ENCODE measurements around the gene UFL1.
A peak's percentile ranks its signal among the peaks of the same experiment; 100 is the strongest.
"Not testable (repeated sequence)": the region's sequence is repeated elsewhere in the genome, so short reads cannot be mapped to it uniquely, and the experiment has no call there.

Gene UFL1

GRCh38 chr6:96532399-96532798 is 10.8 kb downstream of the UFL1 start:
- DNase-seq (ENCODE audit: low read depth, low spot score): no peak
- TF ChIP-seq CTCF (IDR thresholded peaks at IDR 0.05; ENCODE audit: insufficient read depth, low read length, missing control alignments): no peak
- POLR2A ChIA-PET: no interaction called here
- H3K4me3 ChIP-seq (ENCODE audit: low read depth, low read length): no peak overlapping the region
- CTCF ChIA-PET: no interaction called here

GRCh38 chr6:96537726-96538125 is 16.1 kb downstream of the UFL1 start:
- ChIA-PET CTCF (no interaction called here), POLR2A (no interaction called here)
- DNase-seq (ENCODE audit: low read depth, low spot score): no peak
- H3K4me3 ChIP-seq (ENCODE audit: low read depth, low read length): no peak overlapping the region
- no peak for TF ChIP-seq CTCF (IDR thresholded peaks at IDR 0.05; ENCODE audit: insufficient read depth, low read length, missing control alignments)

GRCh38 chr6:96542702-96543101 is 21.1 kb downstream of the UFL1 start:
- DNase-seq (ENCODE audit: low read depth, low spot score): no peak
- H3K4me3 ChIP-seq (ENCODE audit: low read depth, low read length): no peak overlapping the region
- TF ChIP-seq CTCF (IDR thresholded peaks at IDR 0.05; ENCODE audit: insufficient read depth, low read length, missing control alignments): peak; percentile 12
- ChIA-PET POLR2A (no interaction called here), CTCF (no interaction called here)

GRCh38 chr6:96545882-96546281 is 24.3 kb downstream of the UFL1 start:
- H3K4me3 ChIP-seq (ENCODE audit: low read depth, low read length): no peak overlapping the region
- no peak for DNase-seq (ENCODE audit: low read depth, low spot score)
- ChIA-PET CTCF (interaction anchor here (1.4 kb wide), 1 partner anchor 513 kb away, joined by 4 read pairs; no protein-coding TSS in a partner anchor), POLR2A (no interaction called here)
- no peak for TF ChIP-seq CTCF (IDR thresholded peaks at IDR 0.05; ENCODE audit: insufficient read depth, low read length, missing control alignments)

GRCh38 chr6:96547654-96548053 is 26.0 kb downstream of the UFL1 start:
- no peak for DNase-seq (ENCODE audit: low read depth, low spot score)
- POLR2A ChIA-PET: no interaction called here
- TF ChIP-seq CTCF (IDR thresholded peaks at IDR 0.05; ENCODE audit: insufficient read depth, low read length, missing control alignments): no peak
- no peak overlapping the region for H3K4me3 ChIP-seq (ENCODE audit: low read depth, low read length)
- CTCF ChIA-PET: no interaction called here

- ChIA-PET POLR2A (no interaction called here), CTCF (no interaction called here)
- TF ChIP-seq CTCF (IDR thresholded peaks at IDR 0.05; ENCODE audit: insufficient read depth, low read length, missing control alignments): no peak
- no peak for DNase-seq (ENCODE audit: low read depth, low spot score)
- H3K4me3 ChIP-seq (ENCODE audit: low read depth, low read length): no peak overlapping the region
These were observed 33.0 kb downstream of the UFL1 start for GRCh38 chr6:96554558-96554957.

GRCh38 chr6:96559740-96560139 is 38.1 kb downstream of the UFL1 start:
- CTCF ChIA-PET: not testable (repeated sequence)

More at GRCh38 chr6:96559740-96560139, 38.1 kb downstream of the UFL1 start:
- POLR2A ChIA-PET; DNase-seq (ENCODE audit: low read depth, low spot score); H3K4me3 ChIP-seq (ENCODE audit: low read depth, low read length): not testable (repeated sequence)
